K562 (cell line): ENCODE measurements around the gene ZNF628. TPM values are rescaled to one million over a fixed set of nuclear protein-coding genes. Genes with fewer than 3 reads are reported as not detected.

Experiments
- ATAC-seq: fragments of 200-7000 bp; cut with Tn5 transposase; 3 replicates; pipeline ENCODE4 v1.9.1; 2020; ENCODE audit warnings: moderate library complexity
- BruUV-seq: library from RNA; stranded (reverse); fragments of 400-500 nt; replicated peaks from 2 replicates; lab custom pipeline; 2021; lab: Mats Ljungman, UMichigan
- CTCF ChIA-PET: fragments of 300-600 bp; formaldehyde crosslinking; extraction: SDS; loops from one replicate; lab custom pipeline; 2021; ENCODE audit warnings: low intra/inter-chr PET ratio; lab: Yijun Ruan, JAX
- POLR2A ChIA-PET: fragments of 300-600, 350-650 bp; sonication (Branson Sonifier 250); formaldehyde crosslinking; extraction: SDS; loops from one replicate; lab custom pipeline; 2021; ENCODE audit warnings: antibody characterized with exemption, inconsistent platforms; lab: Yijun Ruan, JAX
- DNase-seq, 4 experiments: peaks; one replicate each; pipeline versions ENCODE4 v3.0.0 to v3.0.0-alpha.2; 2011 to 2018; ENCODE audit warnings: low spot score in 3 of 4, mixed read lengths in 3 of 4; ENCODE audit errors: extremely low read depth in 1 of 4
- FAIRE-seq: peaks from 2 replicates; lab custom pipeline; 2011; peaks lifted over from hg19 to GRCh38; lab: Jason Lieb, UNC
- H2AFZ ChIP-seq: 2 replicates; pipeline ENCODE4 v1.6.0; 2011; ENCODE audit warnings: low read depth, low read length, control low read depth, inconsistent platforms
- H3K27ac ChIP-seq: fragments of 200-600 bp; 3 replicates; pipeline ENCODE4 v1.8.0; 2011; ENCODE audit warnings: low read depth, mild to moderate bottlenecking, control low read depth, inconsistent platforms, low read length, moderate library complexity, mixed read lengths; ENCODE audit errors: extremely low read depth
- H3K27me3 ChIP-seq, 2 experiments: fragments of 300-600 bp in 1 of 2; 2 replicates in 1 of 2; 3 replicates in 1 of 2; pipeline versions ENCODE4 v1.6.0 to v1.8.0; 2011; ENCODE audit warnings: inconsistent platforms in 2 of 2, low read length in 2 of 2, mild to moderate bottlenecking in 1 of 2, mixed read lengths in 1 of 2, moderate library complexity in 1 of 2; ENCODE audit not compliant: control insufficient read depth in 2 of 2, insufficient read depth in 2 of 2
- H3K36me3 ChIP-seq: fragments of 300-600 bp; 3 replicates; pipeline ENCODE4 v1.8.0; 2011; ENCODE audit warnings: mild to moderate bottlenecking, low read length, inconsistent platforms; ENCODE audit not compliant: control insufficient read depth, insufficient read depth
- H3K4me1 ChIP-seq, 2 experiments: fragments of 200-600 bp in 1 of 2; replicated peaks in 1 of 2; 2 replicates in 1 of 2; 3 replicates in 1 of 2; pipeline versions ENCODE4 v1.5.1 to v1.8.0; 2011; ENCODE audit warnings: inconsistent platforms in 2 of 2, low read length in 2 of 2, mild to moderate bottlenecking in 1 of 2, mixed read lengths in 1 of 2, moderate library complexity in 1 of 2; ENCODE audit not compliant: control insufficient read depth in 2 of 2, insufficient read depth in 2 of 2
- H3K4me2 ChIP-seq: 2 replicates; pipeline ENCODE4 v1.6.1; 2011; ENCODE audit warnings: low read length, control low read depth, inconsistent platforms, mixed read lengths; ENCODE audit not compliant: insufficient read depth
- H3K4me3 ChIP-seq: fragments of 200-600 bp; sonication (generic), shearing (Covaris generic); 2 replicates; pipeline ENCODE4 v1.5.1; 2016; ENCODE audit warnings: control low read depth, inconsistent platforms
- H3K79me2 ChIP-seq: fragments of 200-600 bp; 3 replicates; pipeline ENCODE4 v1.8.0; 2011; ENCODE audit warnings: low read length, inconsistent platforms; ENCODE audit not compliant: control insufficient read depth, insufficient read depth
- H3K9ac ChIP-seq, 2 experiments: 2 replicates each; pipeline versions ENCODE4 v1.6.0 to v1.6.1; 2011; ENCODE audit warnings: low read depth in 2 of 2, low read length in 2 of 2, control low read depth in 1 of 2, inconsistent platforms in 1 of 2, mild to moderate bottlenecking in 1 of 2, mixed read lengths in 1 of 2; ENCODE audit not compliant: insufficient read depth in 1 of 2
- H3K9me1 ChIP-seq: one replicate; pipeline ENCODE4 v1.6.0; 2011; ENCODE audit warnings: inconsistent platforms, mild to moderate bottlenecking, low read length, moderate library complexity; ENCODE audit not compliant: control insufficient read depth, insufficient read depth
- H3K9me3 ChIP-seq: replicated peaks from 2 replicates; pipeline ENCODE4 v1.5.1; 2011; ENCODE audit warnings: low read depth, low read length, inconsistent platforms; ENCODE audit not compliant: control insufficient read depth, insufficient read depth
- H4K20me1 ChIP-seq: replicated peaks from 2 replicates; pipeline ENCODE4 v1.6.1; 2011; ENCODE audit warnings: low read length, inconsistent platforms, mixed read lengths; ENCODE audit not compliant: control insufficient read depth, insufficient read depth
- DNMT1 ChIP-seq: fragments of 450-650 bp; IDR thresholded peaks from 2 replicates; pipeline ENCODE4 v1.6.1; 2016; ENCODE audit warnings: antibody characterized with exemption, mild to moderate bottlenecking
- POLR2G ChIP-seq: fragments of 200-400 bp; formaldehyde crosslinking; IDR thresholded peaks from 2 replicates; pipeline ENCODE4 v1.6.1; 2017; ENCODE audit warnings: low read depth, mild to moderate bottlenecking, antibody characterized with exemption, low read length, moderate library complexity
- WGBS: fragments of 100-300 bp; shearing (Covaris generic); methylation state at CpG from one replicate; pipeline ENCODE4 v1.1.6; 2016; ENCODE audit warnings: low coverage, mixed read lengths; ENCODE audit not compliant: insufficient coverage; ENCODE audit errors: missing lambda C conversion rate; 5-methylcytosine and 5-hydroxymethylcytosine counted together
- in situ Hi-C: fragments of 300-500 bp; cut with MboI; formaldehyde crosslinking; loops from 4 replicates; pipeline ENCODE4 v1.15.0; 2018; ENCODE audit warnings: inconsistent platforms, mixed read lengths
- intact Hi-C: fragments of 100-400 bp; cut with micrococcal nuclease; formaldehyde crosslinking; loops from 2 replicates; pipeline ENCODE4 v1.14.2; 2022
- polyA plus RNA-seq, 8 experiments: library from polyadenylated mRNA; depleted of rRNA in 4 of 8; stranded (reverse) in 5 of 8; unstranded in 3 of 8; fragments of >200 nt; fragmentation: Nextera tagmentation in 2 of 8; fragmentation: Illumina TruSeq in 1 of 8; extraction: Ambion mirVana in 2 of 8; extraction: Trizol in 1 of 8; gene quantifications; 2 replicates each; pipeline versions ENCODE4 v1.2.1 to v1.2.3, GENCODE V29; 2011 to 2014; ENCODE audit warnings: inconsistent platforms in 1 of 8, missing spikeins in 1 of 8
- total RNA-seq, 7 experiments: library from RNA; depleted of rRNA in 6 of 7; stranded (reverse); fragments of >200 nt in 6 of 7; fragmentation: Illumina TruSeq in 2 of 7; extraction: Trizol in 2 of 7; gene quantifications; 2 replicates each; pipeline versions ENCODE4 v1.2.1 to v1.2.3, GENCODE V29; 2011 to 2021; ENCODE audit warnings: low replicate concordance in 1 of 7

Gene ZNF628
- total and polyA plus RNA-seq, 9 of the 15 experiments (the other 6 are each of a cell fraction or from before 2014, with no cell fraction given) = 0.13 to 13.6 (median 2.2) TPM; not detected in 3

- Histone ChIP-seq H3K9ac (0 out of 4 replicates have a peak overlapping the region, but pooled peaks of 1 of the 2 experiments have one; percentile 43), H3K9me1 (no peaks in the 10 kb centered on the region), H2AFZ (no peak overlapping the region)
- POLR2A ChIA-PET = interaction anchor here (0.7 to 1.8 kb wide), 3 partner anchors 8 to 840 kb away, joined by 3 to 5 read pairs (median 5); no protein-coding TSS in a partner anchor
- peak; percentile 29; the same call in 1 of the 2 replicates for TF ChIP-seq POLR2G
- no peak for TF ChIP-seq DNMT1
- TF ChIP-seq, all 486 proteins: peak for 1
- H3K27ac ChIP-seq = no peak overlapping the region
- BruUV-seq = no TSS peak
- intact Hi-C loops = loop anchor here (10.0 kb wide), 1 partner anchor 346 kb away; the partner anchor contains the start of gene TNNI3
- no peaks in the 10 kb centered on the region for H4K20me1 ChIP-seq
- peaks cover 4 to 22% of the 10 kb centered on the region in 2 experiments; a peak in 4 of 5 replicates for H3K4me1 ChIP-seq
- H3K27me3 ChIP-seq = no peaks in the 10 kb centered on the region
- FAIRE-seq (no peak), ATAC-seq (no peak), DNase-seq (no peak)
- H3K4me2 ChIP-seq = no peak overlapping the region
- no peak overlapping the region for H3K4me3 ChIP-seq
- H3K79me2 ChIP-seq = no peaks in the 10 kb centered on the region
- H3K36me3 ChIP-seq = no peaks in the 10 kb centered on the region
- CTCF ChIA-PET = no interaction called here
- in situ Hi-C loops = no loop called here
- no peaks in the 10 kb centered on the region; the same call in 1 of the 2 replicates for H3K9me3 ChIP-seq
- WGBS = 75% methylated on average over 16 of the region's 26 CpGs
Observed at GRCh38 chr19:55500368-55500952, 24.0 kb downstream of the ZNF628 start.
